NCI-H1092 (cell line): Measurements from ENCODE around the gene FAM227B.
"Not testable (repeated sequence)": the region's sequence is repeated elsewhere in the genome, so short reads cannot be mapped to it uniquely, and the experiment has no call there.

Source experiments
- DNase-seq: peaks from one replicate; lab custom pipeline; 2025; lab: John Stamatoyannopoulos, UW

FAM227B gene

GRCh38 chr15:49438962-49439631 lies 181.5 kb downstream of the FAM227B start:
- no peak for DNase-seq

GRCh38 chr15:49436751-49437150 lies 183.9 kb downstream of the FAM227B start:
- no peak for DNase-seq

GRCh38 chr15:49435174-49435573 lies 185.4 kb downstream of the FAM227B start:
- DNase-seq = no peak

GRCh38 chr15:49430046-49430445 lies 190.6 kb downstream of the FAM227B start:
- DNase-seq = no peak

- DNase-seq = no peak
Observed at GRCh38 chr15:49428409-49429095, 192.1 kb downstream of the FAM227B start.

- no peak for DNase-seq
Observed at GRCh38 chr15:49427372-49427771, 193.2 kb downstream of the FAM227B start.

- no peak for DNase-seq
Observed at GRCh38 chr15:49424954-49425353, 195.7 kb downstream of the FAM227B start.

- DNase-seq = no peak
Observed at GRCh38 chr15:49423901-49424550, 196.6 kb downstream of the FAM227B start.

GRCh38 chr15:49423021-49423420 lies 197.6 kb downstream of the FAM227B start, which contains the start of gene FGF7:
Gene FGF7 (plus strand): TSS chr15:49423242. CDS start chr15:49424298, 1,056 bp downstream.
- no peak for DNase-seq

GRCh38 chr15:49421991-49422390 lies 198.6 kb downstream of the FAM227B start:
- peak; percentile 25 for DNase-seq

GRCh38 chr15:49418811-49419210 lies 201.8 kb downstream of the FAM227B start:
- DNase-seq = no peak

GRCh38 chr15:49415638-49416037 lies 205.0 kb downstream of the FAM227B start:
- no peak for DNase-seq

- no peak for DNase-seq
Observed at GRCh38 chr15:49415149-49415548, 205.5 kb downstream of the FAM227B start.

- DNase-seq = no peak
Observed at GRCh38 chr15:49412797-49413196, 207.8 kb downstream of the FAM227B start.

- no peak for DNase-seq
Observed at GRCh38 chr15:49410641-49411040, 210.0 kb downstream of the FAM227B start.

GRCh38 chr15:49406352-49407118 lies 214.1 kb downstream of the FAM227B start:
- no peak for DNase-seq

- not testable (repeated sequence) for DNase-seq
Observed at GRCh38 chr15:49402515-49403296, 217.9 kb downstream of the FAM227B start.

GRCh38 chr15:49387471-49387870 lies 233.1 kb downstream of the FAM227B start:
- no peak for DNase-seq

GRCh38 chr15:49383266-49383665 lies 237.4 kb downstream of the FAM227B start:
- no peak for DNase-seq

- no peak for DNase-seq
Observed at GRCh38 chr15:49382394-49382793, 238.2 kb downstream of the FAM227B start.

GRCh38 chr15:49380912-49381311 lies 239.7 kb downstream of the FAM227B start:
- no peak for DNase-seq
